ENCODE data around the gene SMU1. TPM values are rescaled to one million over a fixed set of nuclear protein-coding genes. Genes with fewer than 3 reads are reported as not detected.

Gene SMU1
- total and polyA plus RNA-seq, 2 donors (not counting 3 experiments of a cell fraction or from before 2014, with no cell fraction given): 8.5 to 21.7 TPM

DNA sequence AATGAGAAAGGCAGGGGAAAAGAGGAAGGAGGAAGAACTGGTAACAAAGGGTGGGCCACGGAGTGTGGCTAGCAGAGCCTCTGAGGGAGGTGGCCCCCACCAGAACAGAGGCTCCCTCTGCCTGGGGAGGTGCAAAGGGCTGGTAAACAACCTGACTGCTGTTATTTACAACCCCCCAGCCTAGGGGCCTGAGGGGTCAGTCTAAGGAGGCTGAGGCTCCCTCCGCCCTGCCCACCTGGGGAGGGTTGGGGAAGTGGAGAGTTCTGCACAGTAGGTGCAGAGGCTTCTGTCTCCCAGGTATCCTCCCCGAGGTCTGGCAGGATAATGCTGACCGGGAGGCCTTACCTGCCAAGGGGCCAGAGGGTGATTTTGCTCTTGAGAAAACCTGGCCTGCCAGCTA is 35.6 kb upstream of the SMU1 start:
- Histone ChIP-seq H3K4me1 (ENCODE audit: control insufficient read depth, extremely low read depth, insufficient read depth, low read length) (peaks cover 9% of the 10 kb centered on the region), H3K4me3 (replicated peaks in 1 of 3; ENCODE audit: insufficient read depth in 1 of 3, low read depth in 1 of 3, low read length in 3 of 3) (no peak overlapping the region), H3K79me2 (ENCODE audit: control insufficient read depth, insufficient read depth, low read length) (no peaks in the 10 kb centered on the region), H3K4me2 (ENCODE audit: insufficient read depth, low read length) (no peak overlapping the region), H3K27me3 (ENCODE audit: control insufficient read depth in 2 of 2, insufficient read depth in 2 of 2, low read length in 2 of 2) (no peaks in the 10 kb centered on the region), H3K27ac (ENCODE audit: insufficient read depth, low read depth, low read length) (no peak overlapping the region), H3K36me3 (ENCODE audit: control insufficient read depth in 2 of 2, extremely low read depth in 1 of 2, insufficient read depth in 2 of 2, low read length in 2 of 2) (peaks cover 0 to 17% of the 10 kb centered on the region in 2 experiments), H2AFZ (ENCODE audit: low read depth, low read length) (no peak overlapping the region), H4K20me1 (replicated peaks; ENCODE audit: control insufficient read depth, extremely low read depth, insufficient read depth, low read length) (no peaks in the 10 kb centered on the region), H3K9me1 (replicated peaks; ENCODE audit: control insufficient read depth, extremely low read depth, insufficient read depth, low read length) (no peaks in the 10 kb centered on the region), H3K9ac (replicated peaks; ENCODE audit: extremely low read depth, insufficient read depth, low read length) (no peak overlapping the region), H3K9me3 (replicated peaks; ENCODE audit: control insufficient read depth, insufficient read depth, low read length) (no peaks in the 10 kb centered on the region)
- DNase-seq (ENCODE audit: low read depth, low spot score): no peak
- TF ChIP-seq JUN (IDR thresholded peaks at IDR 0.05; ENCODE audit: borderline replicate concordance, insufficient read depth, insufficient read length, low read depth) (no peak), MYC (IDR thresholded peaks at IDR 0.05; ENCODE audit: low read depth, low read length) (no peak), GATA2 (IDR thresholded peaks at IDR 0.05; ENCODE audit: insufficient read depth, insufficient read length, low read depth, low read length) (no peak), FOS (IDR thresholded peaks at IDR 0.05; ENCODE audit: borderline replicate concordance, insufficient read depth, low read length) (no peak), POLR2A (IDR thresholded peaks at IDR 0.05; ENCODE audit: low read depth, low read length) (no peak), POLR2AphosphoS5 (IDR thresholded peaks at IDR 0.05; ENCODE audit: insufficient read depth, low read depth, low read length) (no peak), EZH2 (IDR thresholded peaks at IDR 0.05; ENCODE audit: borderline replicate concordance, low read depth, low read length, severe bottlenecking) (no peak)
- TF ChIP-seq, protein P1, sequence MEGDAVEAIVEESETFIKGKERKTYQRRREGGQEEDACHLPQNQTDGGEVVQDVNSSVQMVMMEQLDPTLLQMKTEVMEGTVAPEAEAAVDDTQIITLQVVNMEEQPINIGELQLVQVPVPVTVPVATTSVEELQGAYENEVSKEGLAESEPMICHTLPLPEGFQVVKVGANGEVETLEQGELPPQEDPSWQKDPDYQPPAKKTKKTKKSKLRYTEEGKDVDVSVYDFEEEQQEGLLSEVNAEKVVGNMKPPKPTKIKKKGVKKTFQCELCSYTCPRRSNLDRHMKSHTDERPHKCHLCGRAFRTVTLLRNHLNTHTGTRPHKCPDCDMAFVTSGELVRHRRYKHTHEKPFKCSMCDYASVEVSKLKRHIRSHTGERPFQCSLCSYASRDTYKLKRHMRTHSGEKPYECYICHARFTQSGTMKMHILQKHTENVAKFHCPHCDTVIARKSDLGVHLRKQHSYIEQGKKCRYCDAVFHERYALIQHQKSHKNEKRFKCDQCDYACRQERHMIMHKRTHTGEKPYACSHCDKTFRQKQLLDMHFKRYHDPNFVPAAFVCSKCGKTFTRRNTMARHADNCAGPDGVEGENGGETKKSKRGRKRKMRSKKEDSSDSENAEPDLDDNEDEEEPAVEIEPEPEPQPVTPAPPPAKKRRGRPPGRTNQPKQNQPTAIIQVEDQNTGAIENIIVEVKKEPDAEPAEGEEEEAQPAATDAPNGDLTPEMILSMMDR (IDR thresholded peaks at IDR 0.05; ENCODE audit: extremely low read depth in 1 of 2, insufficient read depth in 1 of 2, low read depth in 1 of 2, low read length in 2 of 2): no peak
- TF ChIP-seq, protein P2, sequence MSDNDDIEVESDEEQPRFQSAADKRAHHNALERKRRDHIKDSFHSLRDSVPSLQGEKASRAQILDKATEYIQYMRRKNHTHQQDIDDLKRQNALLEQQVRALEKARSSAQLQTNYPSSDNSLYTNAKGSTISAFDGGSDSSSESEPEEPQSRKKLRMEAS (IDR thresholded peaks at IDR 0.05; ENCODE audit: insufficient read depth, insufficient read length): no peak
- ChIA-PET POLR2A (no interaction called here), CTCF (no interaction called here)
- intact Hi-C loops (cut with micrococcal nuclease): no loop called here
- no TSS peak for BruUV-seq (replicated peaks)
- FAIRE-seq: no peak
- dilution Hi-C loops (cut with MboI; ENCODE audit: extremely low pct_ligation_motif_present, low sequenced_read_pairs): no loop called here

All from endothelial cell of umbilical vein (primary cell).